Psoas muscle (tissue), 8 donors: ENCODE results near the gene CHRD. TPM values are rescaled to one million over a fixed set of nuclear protein-coding genes. Genes with fewer than 3 reads are reported as not detected.

Experiments
- ATAC-seq, 4 donors: fragments of 200-7000 bp; cut with Tn5 transposase; one replicate each; pipeline ENCODE4 v1.9.1; 2020; ENCODE audit warnings: moderate library complexity in 3 of 4, mild to moderate bottlenecking in 2 of 4
- DNase-seq, 2 donors: peaks; one replicate each; pipeline ENCODE4 v3.0.0-alpha.2; 2020
- H3K27ac ChIP-seq: fragments of 200-600 bp; one replicate; pipeline ENCODE4 v1.8.0; 2022
- H3K27me3 ChIP-seq, 3 donors: fragments of 200-600 bp in 1 of 3; one replicate each; pipeline versions ENCODE4 v1.6.1 to v1.8.0; 2013 to 2022; ENCODE audit warnings: low read length in 2 of 3, mild to moderate bottlenecking in 2 of 3, moderate library complexity in 1 of 3; ENCODE audit not compliant: insufficient read depth in 3 of 3
- H3K36me3 ChIP-seq, 2 donors: fragments of 200-600 bp in 1 of 2; one replicate each; pipeline versions ENCODE4 v1.6.1 to v1.8.0; 2013 to 2022; ENCODE audit warnings: low read depth in 1 of 2, mild to moderate bottlenecking in 1 of 2, moderate library complexity in 1 of 2; ENCODE audit not compliant: insufficient read depth in 1 of 2
- H3K4me1 ChIP-seq: fragments of 200-600 bp; one replicate; pipeline ENCODE4 v1.8.0; 2022
- H3K4me3 ChIP-seq: fragments of 200-600 bp; one replicate; pipeline ENCODE4 v1.8.0; 2022; ENCODE audit warnings: mild to moderate bottlenecking
- H3K9me3 ChIP-seq: fragments of 200-600 bp; one replicate; pipeline ENCODE4 v1.8.0; 2022
- WGBS, 3 donors: extraction: QIAGEN DNeasy Blood & Tissue Kit; methylation state at CpG; one replicate each; pipeline versions ENCODE4 v1.1.6 to v1.1.7; 2013; 5-methylcytosine and 5-hydroxymethylcytosine counted together
- intact Hi-C, 2 donors: fragments of 100-400 bp; cut with DNase I; formaldehyde crosslinking; loops; one replicate each; pipeline versions ENCODE4 v1.11.0 to v1.14.2; 2022
- long read RNA-seq, 2 donors: library from polyadenylated mRNA; unstranded; transcript quantifications; one replicate each; pipeline ENCODE4 v2.0.0, GENCODE V29; 2021
- polyA plus RNA-seq, 3 donors: library from polyadenylated mRNA; stranded (reverse); fragments of 200-250 nt; gene quantifications; one replicate each; pipeline ENCODE4 v1.2.3, GENCODE V29; 2013
- total RNA-seq, 4 donors: library from RNA; stranded (reverse); fragmentation: NEBNext Ultra II Directional in 2 of 4; extraction: Animal tissue kit (Norgen Biotek cat#: 25700) in 2 of 4; gene quantifications; one replicate each; pipeline versions ENCODE4 v1.2.1 to v1.2.4, GENCODE V29; 2021 to 2023
- TF ChIP-seq, protein P1 (sequence below): fragments of 200-600 bp; IDR thresholded peaks from one replicate; pipeline ENCODE4 v1.8.0; 2022; ENCODE audit warnings: antibody characterized with exemption
- donor health status: healthy with polysubstance abuse.
- donor health status: DM: no; HTN: no; CAD: no; lungs with moderate emphysema.
- donor health status: Bipolar disorder and iron deficiency.
- donor health status: healthy.
- donor health status: DM: yes; HTN: yes; CAD: no.
- donor health status: DM: no; HTN: no; CAD: no.
- donor health status: DM: no; HTN: no; CAD: no.
- donor health status: DM: yes; HTN: yes; CAD: no.

The CHRD gene
- total RNA-seq (10 to 100 TPM in 1 of 4 donors, 1 to 10 TPM in 3; 4.1 to 10.5 (median 6.3) TPM), polyA plus RNA-seq (1 to 10 TPM; 2.5 to 5.2 (median 5.1) TPM)
- long read RNA-seq, donor 1, partial matches to known transcripts, result 4 of 9 reads
- long read RNA-seq, donor 1, other reads (novel, unspliced or antisense), result 3 of 9 reads
- long read RNA-seq, donor 2, partial matches to known transcripts, result 8 of 16 reads
- long read RNA-seq, donor 2, other reads (novel, unspliced or antisense), result 6 of 16 reads

DNA sequence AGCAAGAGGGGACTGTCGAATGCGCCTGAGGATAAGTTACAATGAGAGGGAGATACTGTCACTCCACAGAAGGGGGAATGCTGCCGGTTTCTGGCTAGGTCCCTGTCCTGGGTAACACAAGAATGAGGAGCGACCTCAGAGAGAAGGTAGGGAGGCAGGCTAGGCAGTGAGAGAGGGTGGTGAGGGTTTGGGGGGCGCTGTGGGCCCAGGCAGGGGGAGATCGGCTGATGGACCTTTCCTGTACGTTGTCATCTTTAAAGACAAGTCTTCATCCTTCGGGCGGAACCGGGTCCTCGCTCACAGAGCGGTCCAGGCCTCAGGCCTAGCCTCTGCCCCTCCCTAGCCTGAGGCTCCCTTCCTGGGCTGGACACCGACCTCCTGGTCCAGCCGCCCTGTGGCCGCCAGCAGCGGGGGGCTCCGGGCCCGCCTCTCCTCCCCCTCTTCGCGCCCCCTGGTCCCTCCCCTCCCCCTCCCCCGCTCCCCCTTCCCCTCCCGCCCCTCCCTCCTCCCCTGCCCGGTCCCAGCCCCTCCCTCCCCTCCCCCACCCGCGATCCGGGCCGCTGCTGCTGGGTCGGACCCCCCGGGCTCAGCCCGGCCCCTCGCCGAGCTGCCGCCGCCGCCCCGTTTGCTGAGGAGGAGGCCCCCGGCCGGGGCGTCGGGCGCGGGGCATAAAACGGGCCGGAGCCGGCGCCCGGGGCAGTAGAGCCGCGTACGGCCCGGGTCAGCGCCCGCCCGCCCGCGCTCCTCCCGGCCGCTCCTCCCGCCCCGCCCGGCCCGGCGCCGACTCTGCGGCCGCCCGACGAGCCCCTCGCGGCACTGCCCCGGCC, at the start of gene CHRD:
Gene CHRD (plus strand): TSS at position 697 of the 827 bp plus-strand sequence. CDS start 265 bp downstream, outside the sequence.
- H3K4me1 ChIP-seq, result peaks cover 10% of the 10 kb centered on the region
- DNase-seq (peak; percentile 48 to 74), ATAC-seq (peak; percentile 28 to 63 (median 30))
- peak within 1 kb of the TSS; percentile 72 for H3K4me3 ChIP-seq
- WGBS, 3 donors, result 9 to 30% (median 25%) methylated on average over 20 to 58 of the region's 71 CpGs
- peaks cover 0 to 4% of the 10 kb centered on the region in 2 donors for H3K36me3 ChIP-seq
- H3K9me3 ChIP-seq, result no peaks in the 10 kb centered on the region
- TF ChIP-seq, protein P1, sequence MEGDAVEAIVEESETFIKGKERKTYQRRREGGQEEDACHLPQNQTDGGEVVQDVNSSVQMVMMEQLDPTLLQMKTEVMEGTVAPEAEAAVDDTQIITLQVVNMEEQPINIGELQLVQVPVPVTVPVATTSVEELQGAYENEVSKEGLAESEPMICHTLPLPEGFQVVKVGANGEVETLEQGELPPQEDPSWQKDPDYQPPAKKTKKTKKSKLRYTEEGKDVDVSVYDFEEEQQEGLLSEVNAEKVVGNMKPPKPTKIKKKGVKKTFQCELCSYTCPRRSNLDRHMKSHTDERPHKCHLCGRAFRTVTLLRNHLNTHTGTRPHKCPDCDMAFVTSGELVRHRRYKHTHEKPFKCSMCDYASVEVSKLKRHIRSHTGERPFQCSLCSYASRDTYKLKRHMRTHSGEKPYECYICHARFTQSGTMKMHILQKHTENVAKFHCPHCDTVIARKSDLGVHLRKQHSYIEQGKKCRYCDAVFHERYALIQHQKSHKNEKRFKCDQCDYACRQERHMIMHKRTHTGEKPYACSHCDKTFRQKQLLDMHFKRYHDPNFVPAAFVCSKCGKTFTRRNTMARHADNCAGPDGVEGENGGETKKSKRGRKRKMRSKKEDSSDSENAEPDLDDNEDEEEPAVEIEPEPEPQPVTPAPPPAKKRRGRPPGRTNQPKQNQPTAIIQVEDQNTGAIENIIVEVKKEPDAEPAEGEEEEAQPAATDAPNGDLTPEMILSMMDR, result no peak
- H3K27ac ChIP-seq, result peak within 1 kb of the TSS; percentile 77
- peaks cover 0 to 32% (median 0%) of the 10 kb centered on the region in 3 donors for H3K27me3 ChIP-seq
- intact Hi-C loops, result loop anchor here (5.0 to 10.0 kb wide), 2 partner anchors 395 to 408 kb away; no protein-coding TSS in a partner anchor

GRCh38 chr3:184332370-184333090, 47.3 kb upstream of the CHRD start:
- Histone ChIP-seq H3K4me3 (no peak overlapping the region), H3K36me3 (peaks cover 9 to 79% of the 10 kb centered on the region in 2 donors), H3K4me1 (peaks cover 34% of the 10 kb centered on the region), H3K9me3 (no peaks in the 10 kb centered on the region), H3K27me3 (no peaks in the 10 kb centered on the region), H3K27ac (peak overlapping the region; percentile 90)
- ATAC-seq (peak in 3 of 4 donors; percentile 26 to 42 (median 39)), DNase-seq (peak in 1 of 2 donors; percentile 57)
- TF ChIP-seq, protein P1, result no peak
- intact Hi-C loops, result loop anchor here in 1 of 2 donors (1.0 kb wide), 1 partner anchor 8 kb away; no protein-coding TSS in a partner anchor
- WGBS, 3 donors, result 55 to 66% (median 60%) methylated on average over 10 of the region's 10 CpGs

GRCh38 chr3:184333190-184333589, 46.7 kb upstream of the CHRD start:
- Histone ChIP-seq H3K27me3 (no peaks in the 10 kb centered on the region), H3K9me3 (no peaks in the 10 kb centered on the region), H3K27ac (peak overlapping the region; percentile 90), H3K4me1 (peaks cover 40% of the 10 kb centered on the region), H3K36me3 (peaks cover 5 to 72% of the 10 kb centered on the region in 2 donors), H3K4me3 (no peak overlapping the region)
- TF ChIP-seq, protein P1, result no peak
- WGBS, 3 donors, result 83 to 90% (median 88%) methylated on average over 6 of the region's 6 CpGs
- ATAC-seq (no peak), DNase-seq (no peak)
- intact Hi-C loops, result loop anchor here in 1 of 2 donors (1.0 kb wide), 1 partner anchor 9 kb away; no protein-coding TSS in a partner anchor

DNA sequence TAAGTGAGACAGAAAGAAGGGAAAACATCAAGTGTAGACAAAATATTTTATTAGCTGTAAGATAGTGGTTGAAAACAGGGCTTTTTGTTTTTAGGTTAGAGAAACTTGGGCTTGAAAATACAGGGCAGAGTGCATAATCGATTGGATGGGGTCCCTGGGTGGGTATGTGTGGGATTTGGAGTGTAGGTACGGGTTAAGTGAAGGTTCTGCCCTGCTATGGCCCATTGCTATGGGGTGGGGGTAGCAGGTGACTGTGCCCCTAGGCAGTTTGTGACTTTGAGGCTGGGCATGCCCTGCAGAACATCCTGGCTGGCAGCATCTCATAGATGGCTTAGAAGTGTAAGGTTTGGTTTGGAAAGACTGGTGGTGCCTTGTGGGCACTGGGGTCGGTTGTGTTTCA, 46.2 kb upstream of the CHRD start:
- ATAC-seq (no peak), DNase-seq (peak in 1 of 2 donors; percentile 41)
- Histone ChIP-seq H3K36me3 (peaks cover 5 to 67% of the 10 kb centered on the region in 2 donors), H3K4me1 (peaks cover 46% of the 10 kb centered on the region), H3K27me3 (no peaks in the 10 kb centered on the region), H3K4me3 (no peak overlapping the region), H3K27ac (peak overlapping the region; percentile 90), H3K9me3 (no peaks in the 10 kb centered on the region)
- intact Hi-C loops, result loop anchor here in 1 of 2 donors (1.0 kb wide), 1 partner anchor 9 kb away; no protein-coding TSS in a partner anchor
- WGBS, 3 donors, result 74 to 92% (median 75%) methylated on average over 3 of the region's 3 CpGs
- TF ChIP-seq, protein P1, result no peak
